OCI-LY3 (cell line): ENCODE data around the gene SRF.

ENCODE experiments used
- CTCF ChIP-seq: fragments of 200-600, 300-600 bp; sonication (generic); IDR thresholded peaks from 2 replicates; pipeline ENCODE4 v1.5.1; 2014; ENCODE audit warnings: antibody characterized with exemption, low read length, low read depth
- EZH2phosphoT487 ChIP-seq: fragments of 200-600 bp; shearing (Covaris generic); IDR thresholded peaks from 2 replicates; pipeline ENCODE4 v1.6.1; 2018; ENCODE audit warnings: antibody characterized with exemption, mixed run types, low read depth

- TF ChIP-seq CTCF, result no peak
- TF ChIP-seq EZH2phosphoT487, result no peak
Observed at GRCh38 chr6:43124481-43124880, 46.6 kb upstream of the SRF start.
